Sigmoid colon (tissue), 4 donors: Measurements from ENCODE around the gene FAM120B.

Experiments used
- EP300 ChIP-seq, 4 donors: sonication (generic); formaldehyde crosslinking; IDR thresholded peaks; one replicate each; pipeline ENCODE4 v1.6.1; 2017; ENCODE audit warnings: antibody characterized with exemption in 4 of 4
- POLR2A ChIP-seq, 2 donors: fragments of 450-650 bp; IDR thresholded peaks; one replicate each; pipeline ENCODE4 v1.6.1; 2016; ENCODE audit warnings: antibody characterized with exemption in 2 of 2, mild to moderate bottlenecking in 2 of 2, moderate library complexity in 2 of 2
- POLR2AphosphoS5 ChIP-seq, 4 donors: sonication (generic); formaldehyde crosslinking; IDR thresholded peaks; one replicate each; pipeline ENCODE4 v1.6.1; 2017; ENCODE audit warnings: antibody characterized with exemption in 4 of 4
- TF ChIP-seq, protein P1 (sequence below), 4 experiments: fragments of 450-650 bp in 3 of 4; fragments of 200-600 bp in 1 of 4; IDR thresholded peaks; one replicate each; pipeline ENCODE4 v1.5.1; 2016 to 2019; ENCODE audit warnings: antibody characterized with exemption in 4 of 4, mild to moderate bottlenecking in 3 of 4, moderate library complexity in 2 of 4

- no peak for TF ChIP-seq POLR2A (IDR thresholded peaks at IDR 0.05)
- TF ChIP-seq, protein P1, sequence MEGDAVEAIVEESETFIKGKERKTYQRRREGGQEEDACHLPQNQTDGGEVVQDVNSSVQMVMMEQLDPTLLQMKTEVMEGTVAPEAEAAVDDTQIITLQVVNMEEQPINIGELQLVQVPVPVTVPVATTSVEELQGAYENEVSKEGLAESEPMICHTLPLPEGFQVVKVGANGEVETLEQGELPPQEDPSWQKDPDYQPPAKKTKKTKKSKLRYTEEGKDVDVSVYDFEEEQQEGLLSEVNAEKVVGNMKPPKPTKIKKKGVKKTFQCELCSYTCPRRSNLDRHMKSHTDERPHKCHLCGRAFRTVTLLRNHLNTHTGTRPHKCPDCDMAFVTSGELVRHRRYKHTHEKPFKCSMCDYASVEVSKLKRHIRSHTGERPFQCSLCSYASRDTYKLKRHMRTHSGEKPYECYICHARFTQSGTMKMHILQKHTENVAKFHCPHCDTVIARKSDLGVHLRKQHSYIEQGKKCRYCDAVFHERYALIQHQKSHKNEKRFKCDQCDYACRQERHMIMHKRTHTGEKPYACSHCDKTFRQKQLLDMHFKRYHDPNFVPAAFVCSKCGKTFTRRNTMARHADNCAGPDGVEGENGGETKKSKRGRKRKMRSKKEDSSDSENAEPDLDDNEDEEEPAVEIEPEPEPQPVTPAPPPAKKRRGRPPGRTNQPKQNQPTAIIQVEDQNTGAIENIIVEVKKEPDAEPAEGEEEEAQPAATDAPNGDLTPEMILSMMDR (IDR thresholded peaks at IDR 0.05), result no peak
- no peak for TF ChIP-seq POLR2AphosphoS5 (IDR thresholded peaks at IDR 0.05)
- no peak for TF ChIP-seq EP300 (IDR thresholded peaks at IDR 0.05)
Observed at GRCh38 chr6:170451762-170452651, 145.4 kb downstream of the FAM120B start.
